ENCODE results near the gene ZNF205. TPM values are rescaled to one million over a fixed set of nuclear protein-coding genes. Genes with fewer than 3 reads are reported as not detected.

Gene ZNF205
- polyA plus RNA-seq, 4 donors: 12.7 to 17.7 (median 16.2) TPM

GRCh38 chr16:3087243-3088235 is 24.8 kb upstream of the ZNF205 start:
- DNase-seq: peak in 1 of 2 donors; percentile 62
- peak overlapping the region in 2 of 3 donors; percentile 76 to 91 for H3K27ac ChIP-seq (ENCODE audit: low read depth in 1 of 3, low read length in 2 of 3)
- peaks cover 0 to 48% (median 0%) of the 10 kb centered on the region in 3 donors for H3K4me1 ChIP-seq (ENCODE audit: control insufficient read depth in 3 of 3, insufficient read depth in 2 of 3, low read depth in 1 of 3, low read length in 2 of 3)
- peak overlapping the region in 1 of 3 donors; percentile 50 for H3K4me3 ChIP-seq (ENCODE audit: low read depth in 1 of 3, low read length in 3 of 3)
- peaks cover 0 to 23% (median 0%) of the 10 kb centered on the region in 3 donors for H3K36me3 ChIP-seq (ENCODE audit: control insufficient read depth in 3 of 3, insufficient read depth in 2 of 3, low read depth in 1 of 3, low read length in 3 of 3)
- H3K27me3 ChIP-seq (ENCODE audit: control insufficient read depth in 3 of 3, insufficient read depth in 3 of 3, low read length in 3 of 3): no peaks in the 10 kb centered on the region
- 56 to 82% (median 73%) methylated on average over 18 of the region's 18 CpGs for WGBS, 3 donors
- FAIRE-seq: no peak
- no peaks in the 10 kb centered on the region for H3K9me3 ChIP-seq (ENCODE audit: control insufficient read depth in 2 of 2, insufficient read depth in 1 of 2, low read depth in 1 of 2, low read length in 1 of 2)

GRCh38 chr16:3088450-3088849 is 23.9 kb upstream of the ZNF205 start:
- Histone ChIP-seq H3K9me3 (ENCODE audit: control insufficient read depth in 2 of 2, insufficient read depth in 1 of 2, low read depth in 1 of 2, low read length in 1 of 2) (no peaks in the 10 kb centered on the region), H3K4me1 (ENCODE audit: control insufficient read depth in 3 of 3, insufficient read depth in 2 of 3, low read depth in 1 of 3, low read length in 2 of 3) (peaks cover 0 to 48% (median 0%) of the 10 kb centered on the region in 3 donors), H3K27ac (ENCODE audit: low read depth in 1 of 3, low read length in 2 of 3) (no peak overlapping the region), H3K27me3 (ENCODE audit: control insufficient read depth in 3 of 3, insufficient read depth in 3 of 3, low read length in 3 of 3) (no peaks in the 10 kb centered on the region), H3K4me3 (ENCODE audit: low read depth in 1 of 3, low read length in 3 of 3) (no peak overlapping the region), H3K36me3 (ENCODE audit: control insufficient read depth in 3 of 3, insufficient read depth in 2 of 3, low read depth in 1 of 3, low read length in 3 of 3) (peaks cover 0 to 22% (median 0%) of the 10 kb centered on the region in 3 donors)
- FAIRE-seq (no peak), DNase-seq (no peak)
- WGBS, 3 donors: 63 to 68% (median 66%) methylated on average over 7 of the region's 7 CpGs

GRCh38 chr16:3088925-3089716 is 23.3 kb upstream of the ZNF205 start:
- 94 to 95% (median 95%) methylated on average over 62 to 71 of the region's 71 CpGs for WGBS, 3 donors
- DNase-seq (no peak), FAIRE-seq (no peak)
- Histone ChIP-seq H3K4me1 (ENCODE audit: control insufficient read depth in 3 of 3, insufficient read depth in 2 of 3, low read depth in 1 of 3, low read length in 2 of 3) (peaks cover 0 to 43% (median 0%) of the 10 kb centered on the region in 3 donors), H3K36me3 (ENCODE audit: control insufficient read depth in 3 of 3, insufficient read depth in 2 of 3, low read depth in 1 of 3, low read length in 3 of 3) (peaks cover 0 to 21% (median 0%) of the 10 kb centered on the region in 3 donors), H3K27me3 (ENCODE audit: control insufficient read depth in 3 of 3, insufficient read depth in 3 of 3, low read length in 3 of 3) (no peaks in the 10 kb centered on the region), H3K4me3 (ENCODE audit: low read depth in 1 of 3, low read length in 3 of 3) (no peak overlapping the region), H3K27ac (ENCODE audit: low read depth in 1 of 3, low read length in 2 of 3) (no peak overlapping the region), H3K9me3 (ENCODE audit: control insufficient read depth in 2 of 2, insufficient read depth in 1 of 2, low read depth in 1 of 2, low read length in 1 of 2) (no peaks in the 10 kb centered on the region)

GRCh38 chr16:3089717-3090592 is 22.4 kb upstream of the ZNF205 start:
- Histone ChIP-seq H3K27me3 (ENCODE audit: control insufficient read depth in 3 of 3, insufficient read depth in 3 of 3, low read length in 3 of 3) (no peaks in the 10 kb centered on the region), H3K36me3 (ENCODE audit: control insufficient read depth in 3 of 3, insufficient read depth in 2 of 3, low read depth in 1 of 3, low read length in 3 of 3) (peaks cover 0 to 21% (median 0%) of the 10 kb centered on the region in 3 donors), H3K4me1 (ENCODE audit: control insufficient read depth in 3 of 3, insufficient read depth in 2 of 3, low read depth in 1 of 3, low read length in 2 of 3) (peaks cover 0 to 35% (median 0%) of the 10 kb centered on the region in 3 donors), H3K4me3 (ENCODE audit: low read depth in 1 of 3, low read length in 3 of 3) (no peak overlapping the region), H3K9me3 (ENCODE audit: control insufficient read depth in 2 of 2, insufficient read depth in 1 of 2, low read depth in 1 of 2, low read length in 1 of 2) (no peaks in the 10 kb centered on the region), H3K27ac (ENCODE audit: low read depth in 1 of 3, low read length in 2 of 3) (no peak overlapping the region)
- DNase-seq (no peak), FAIRE-seq (no peak)
- 97 to 98% (median 97%) methylated on average over 74 to 81 of the region's 81 CpGs for WGBS, 3 donors

- Histone ChIP-seq H3K27ac (ENCODE audit: low read depth in 1 of 3, low read length in 2 of 3) (no peak overlapping the region), H3K4me1 (ENCODE audit: control insufficient read depth in 3 of 3, insufficient read depth in 2 of 3, low read depth in 1 of 3, low read length in 2 of 3) (peaks cover 0 to 19% (median 0%) of the 10 kb centered on the region in 3 donors), H3K36me3 (ENCODE audit: control insufficient read depth in 3 of 3, insufficient read depth in 2 of 3, low read depth in 1 of 3, low read length in 3 of 3) (peaks cover 0 to 21% (median 0%) of the 10 kb centered on the region in 3 donors), H3K4me3 (ENCODE audit: low read depth in 1 of 3, low read length in 3 of 3) (no peak overlapping the region), H3K9me3 (ENCODE audit: control insufficient read depth in 2 of 2, insufficient read depth in 1 of 2, low read depth in 1 of 2, low read length in 1 of 2) (no peaks in the 10 kb centered on the region), H3K27me3 (ENCODE audit: control insufficient read depth in 3 of 3, insufficient read depth in 3 of 3, low read length in 3 of 3) (peaks cover 0 to 3% (median 0%) of the 10 kb centered on the region in 3 donors)
- FAIRE-seq: no peak
- 86 to 87% (median 86%) methylated on average over 7 to 8 of the region's 8 CpGs for WGBS, 3 donors
- DNase-seq: no peak
Measured at GRCh38 chr16:3091551-3091950, 20.8 kb upstream of the ZNF205 start.

- Histone ChIP-seq H3K4me1 (ENCODE audit: control insufficient read depth in 3 of 3, insufficient read depth in 2 of 3, low read depth in 1 of 3, low read length in 2 of 3) (peaks cover 0 to 9% (median 0%) of the 10 kb centered on the region in 3 donors), H3K27me3 (ENCODE audit: control insufficient read depth in 3 of 3, insufficient read depth in 3 of 3, low read length in 3 of 3) (peaks cover 0 to 12% (median 0%) of the 10 kb centered on the region in 3 donors), H3K4me3 (ENCODE audit: low read depth in 1 of 3, low read length in 3 of 3) (no peak overlapping the region), H3K36me3 (ENCODE audit: control insufficient read depth in 3 of 3, insufficient read depth in 2 of 3, low read depth in 1 of 3, low read length in 3 of 3) (peaks cover 0 to 21% (median 0%) of the 10 kb centered on the region in 3 donors), H3K27ac (ENCODE audit: low read depth in 1 of 3, low read length in 2 of 3) (no peak overlapping the region), H3K9me3 (ENCODE audit: control insufficient read depth in 2 of 2, insufficient read depth in 1 of 2, low read depth in 1 of 2, low read length in 1 of 2) (no peaks in the 10 kb centered on the region)
- no peak for FAIRE-seq
- no peak for DNase-seq
- WGBS, 3 donors: 65 to 77% (median 71%) methylated on average over 20 of the region's 20 CpGs
Measured at GRCh38 chr16:3092501-3092941, 19.9 kb upstream of the ZNF205 start.

- FAIRE-seq (no peak), DNase-seq (peak; percentile 66 to 77)
- H3K27ac ChIP-seq (ENCODE audit: low read depth in 1 of 3, low read length in 2 of 3): no peak overlapping the region
- H3K36me3 ChIP-seq (ENCODE audit: control insufficient read depth in 3 of 3, insufficient read depth in 2 of 3, low read depth in 1 of 3, low read length in 3 of 3): peaks cover 0 to 14% (median 0%) of the 10 kb centered on the region in 3 donors
- H3K4me3 ChIP-seq (ENCODE audit: low read depth in 1 of 3, low read length in 3 of 3): no peak overlapping the region
- 71 to 84% (median 79%) methylated on average over 22 of the region's 22 CpGs for WGBS, 3 donors
- H3K4me1 ChIP-seq (ENCODE audit: control insufficient read depth in 3 of 3, insufficient read depth in 2 of 3, low read depth in 1 of 3, low read length in 2 of 3): peaks cover 0 to 5% (median 0%) of the 10 kb centered on the region in 3 donors
- H3K9me3 ChIP-seq (ENCODE audit: control insufficient read depth in 2 of 2, insufficient read depth in 1 of 2, low read depth in 1 of 2, low read length in 1 of 2): no peaks in the 10 kb centered on the region
- peaks cover 0 to 31% (median 0%) of the 10 kb centered on the region in 3 donors for H3K27me3 ChIP-seq (ENCODE audit: control insufficient read depth in 3 of 3, insufficient read depth in 3 of 3, low read length in 3 of 3)
Measured at GRCh38 chr16:3094289-3095027, 17.9 kb upstream of the ZNF205 start.
